PC-9 (cell line): ENCODE data around the gene TRPM8.

Experiments used
- EZH2 ChIP-seq: fragments of 200-600 bp; sonication (generic); IDR thresholded peaks from 2 replicates; pipeline ENCODE4 v1.8.0; 2017; ENCODE audit warnings: antibody characterized with exemption, low read depth
- TF ChIP-seq, protein P1 (sequence below): fragments of 200-600 bp; sonication (generic); conservative IDR thresholded peaks from 2 replicates; pipeline ENCODE4 v1.6.1; 2017; ENCODE audit warnings: mixed run types, antibody characterized with exemption, mild to moderate bottlenecking, moderate library complexity

DNA sequence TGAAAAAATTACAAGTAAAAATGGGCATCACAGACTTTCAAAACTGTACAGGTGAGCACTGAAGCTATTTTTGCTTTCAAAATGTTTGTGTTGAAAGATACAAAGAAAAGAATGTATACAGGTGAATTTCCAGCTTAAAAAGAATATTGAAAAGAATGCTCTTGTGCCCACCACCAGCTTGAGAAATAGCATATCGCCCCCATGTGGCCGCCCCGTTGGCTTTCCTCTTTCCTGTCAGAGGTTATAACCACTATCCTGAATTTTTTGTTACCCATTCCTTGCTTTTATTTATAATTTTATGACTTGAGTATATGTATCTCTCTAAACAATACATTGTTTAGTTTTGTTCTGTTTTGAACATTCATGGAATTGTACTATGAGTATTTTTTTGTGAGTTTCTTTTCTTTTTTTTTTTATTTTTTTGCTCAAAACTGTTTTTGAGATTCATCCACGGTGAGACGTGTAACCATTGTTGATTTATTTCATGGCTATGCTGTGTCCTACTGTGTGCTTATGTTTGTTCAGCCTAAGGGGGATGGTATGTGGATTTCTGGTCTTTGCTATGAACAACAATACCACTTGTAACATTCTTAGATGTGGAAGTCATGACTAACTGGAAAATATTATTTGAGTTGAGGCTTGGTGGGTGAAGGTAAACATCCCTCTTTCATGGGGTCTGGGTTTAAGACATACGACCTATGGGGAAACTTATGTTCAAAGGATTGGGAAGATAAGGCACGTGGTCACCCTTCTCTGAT lies 11.6 kb downstream of the TRPM8 start:
- TF ChIP-seq, protein P1, sequence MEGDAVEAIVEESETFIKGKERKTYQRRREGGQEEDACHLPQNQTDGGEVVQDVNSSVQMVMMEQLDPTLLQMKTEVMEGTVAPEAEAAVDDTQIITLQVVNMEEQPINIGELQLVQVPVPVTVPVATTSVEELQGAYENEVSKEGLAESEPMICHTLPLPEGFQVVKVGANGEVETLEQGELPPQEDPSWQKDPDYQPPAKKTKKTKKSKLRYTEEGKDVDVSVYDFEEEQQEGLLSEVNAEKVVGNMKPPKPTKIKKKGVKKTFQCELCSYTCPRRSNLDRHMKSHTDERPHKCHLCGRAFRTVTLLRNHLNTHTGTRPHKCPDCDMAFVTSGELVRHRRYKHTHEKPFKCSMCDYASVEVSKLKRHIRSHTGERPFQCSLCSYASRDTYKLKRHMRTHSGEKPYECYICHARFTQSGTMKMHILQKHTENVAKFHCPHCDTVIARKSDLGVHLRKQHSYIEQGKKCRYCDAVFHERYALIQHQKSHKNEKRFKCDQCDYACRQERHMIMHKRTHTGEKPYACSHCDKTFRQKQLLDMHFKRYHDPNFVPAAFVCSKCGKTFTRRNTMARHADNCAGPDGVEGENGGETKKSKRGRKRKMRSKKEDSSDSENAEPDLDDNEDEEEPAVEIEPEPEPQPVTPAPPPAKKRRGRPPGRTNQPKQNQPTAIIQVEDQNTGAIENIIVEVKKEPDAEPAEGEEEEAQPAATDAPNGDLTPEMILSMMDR: peak; percentile 73
- TF ChIP-seq EZH2: no peak
